ENCODE data around the gene TMC7. TPM values are rescaled to one million over a fixed set of nuclear protein-coding genes. Genes with fewer than 3 reads are reported as not detected.

TMC7 gene
- total and polyA plus RNA-seq, 2 of the 13 experiments (the other 11 are each of a cell fraction or from before 2014, with no cell fraction given), result 1.2 to 5.1 TPM

DNA sequence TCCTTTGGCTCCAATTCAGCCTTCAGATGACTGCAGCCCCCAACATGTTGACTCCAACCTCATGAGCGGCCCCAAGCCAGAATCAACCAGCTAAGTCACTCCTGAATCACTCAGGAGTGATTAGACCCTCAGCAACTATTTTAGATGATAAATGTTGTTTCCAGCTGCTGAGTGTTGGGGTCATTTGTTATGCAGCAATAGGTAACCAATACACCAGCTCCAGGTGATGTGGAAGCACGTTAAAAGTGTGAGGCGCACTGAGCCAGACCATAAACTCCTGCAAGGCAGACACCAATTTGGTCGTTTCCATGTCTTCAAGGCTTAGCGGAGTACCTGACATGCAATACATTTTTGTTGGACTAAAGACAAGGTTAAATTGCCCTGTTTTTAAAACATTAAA lies 101.1 kb downstream of the TMC7 start:
- intact Hi-C loops (cut with micrococcal nuclease; ENCODE audit: unreplicated experiment), result no loop called here
- Histone ChIP-seq H3K4me2 (ENCODE audit: low read depth, low read length) (no peak overlapping the region), H3K9me3 (ENCODE audit: low read length) (no peaks in the 10 kb centered on the region), H3K4me3 (replicated peaks in 1 of 3; ENCODE audit: insufficient read depth in 1 of 3, low read depth in 2 of 3, low read length in 3 of 3) (no peak overlapping the region), H3K27ac (ENCODE audit: extremely low read length, insufficient read depth, low read length) (no peak overlapping the region), H3K9ac (ENCODE audit: insufficient read depth, low read depth, low read length) (no peak overlapping the region), H3K36me3 (replicated peaks in 1 of 2; ENCODE audit: control insufficient read depth in 1 of 2, insufficient read depth in 2 of 2, low read length in 2 of 2) (peaks cover 0 to 6% of the 10 kb centered on the region in 2 experiments; a peak in 1 of 5 replicates), H2AFZ (ENCODE audit: low read length) (no peak overlapping the region), H4K20me1 (ENCODE audit: insufficient read depth, low read length) (no peaks in the 10 kb centered on the region), H3K79me2 (ENCODE audit: insufficient read depth, low read length) (no peaks in the 10 kb centered on the region), H3K4me1 (ENCODE audit: insufficient read depth, low read length) (peaks cover 15% of the 10 kb centered on the region), H3K27me3 (ENCODE audit: control insufficient read depth in 1 of 2, insufficient read depth in 2 of 2, low read length in 2 of 2) (peaks cover 0 to 9% of the 10 kb centered on the region in 2 experiments; a peak in 2 of 5 replicates)
- DNase-seq (ENCODE audit: low spot score) (no peak), ATAC-seq (no peak), FAIRE-seq (no peak)
- CTCF ChIA-PET (ENCODE audit: low intra/inter-chr PET ratio, low total read pairs), result interaction anchor here (1.0 to 3.7 kb wide), 3 partner anchors 96 to 291 kb away, joined by 3 to 87 read pairs (median 65); partner anchors contain the start of gene TMC7
- POLR2A ChIA-PET, result interaction anchor here (1.3 to 1.6 kb wide), 2 partner anchors 9 to 33 kb away, joined by 3 to 6 read pairs; no protein-coding TSS in a partner anchor
- WGBS (ENCODE audit: low lambda C conversion rate), result 52% methylated on average over 5 of the region's 5 CpGs
- in situ Hi-C loops (cut with HindIII; ENCODE audit: extremely low pct_ligation_motif_present, low pct_unique_long_range_greater_than_20kb), result loop anchor here (5.0 kb wide), 3 partner anchors 92 to 417 kb away; no protein-coding TSS in a partner anchor
- no TSS peak for BruUV-seq (replicated peaks)
- TF ChIP-seq, protein P1, sequence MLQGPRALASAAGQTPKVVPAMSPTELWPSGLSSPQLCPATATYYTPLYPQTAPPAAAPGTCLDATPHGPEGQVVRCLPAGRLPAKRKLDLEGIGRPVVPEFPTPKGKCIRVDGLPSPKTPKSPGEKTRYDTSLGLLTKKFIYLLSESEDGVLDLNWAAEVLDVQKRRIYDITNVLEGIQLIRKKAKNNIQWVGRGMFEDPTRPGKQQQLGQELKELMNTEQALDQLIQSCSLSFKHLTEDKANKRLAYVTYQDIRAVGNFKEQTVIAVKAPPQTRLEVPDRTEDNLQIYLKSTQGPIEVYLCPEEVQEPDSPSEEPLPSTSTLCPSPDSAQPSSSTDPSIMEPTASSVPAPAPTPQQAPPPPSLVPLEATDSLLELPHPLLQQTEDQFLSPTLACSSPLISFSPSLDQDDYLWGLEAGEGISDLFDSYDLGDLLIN (CRISPR knock-in tag; IDR thresholded peaks at IDR 0.05; ENCODE audit: borderline replicate concordance), result no peak
- no peak for TF ChIP-seq BORCS8-MEF2B (CRISPR knock-in tag; IDR thresholded peaks at IDR 0.05)
- TF ChIP-seq, protein P2, sequence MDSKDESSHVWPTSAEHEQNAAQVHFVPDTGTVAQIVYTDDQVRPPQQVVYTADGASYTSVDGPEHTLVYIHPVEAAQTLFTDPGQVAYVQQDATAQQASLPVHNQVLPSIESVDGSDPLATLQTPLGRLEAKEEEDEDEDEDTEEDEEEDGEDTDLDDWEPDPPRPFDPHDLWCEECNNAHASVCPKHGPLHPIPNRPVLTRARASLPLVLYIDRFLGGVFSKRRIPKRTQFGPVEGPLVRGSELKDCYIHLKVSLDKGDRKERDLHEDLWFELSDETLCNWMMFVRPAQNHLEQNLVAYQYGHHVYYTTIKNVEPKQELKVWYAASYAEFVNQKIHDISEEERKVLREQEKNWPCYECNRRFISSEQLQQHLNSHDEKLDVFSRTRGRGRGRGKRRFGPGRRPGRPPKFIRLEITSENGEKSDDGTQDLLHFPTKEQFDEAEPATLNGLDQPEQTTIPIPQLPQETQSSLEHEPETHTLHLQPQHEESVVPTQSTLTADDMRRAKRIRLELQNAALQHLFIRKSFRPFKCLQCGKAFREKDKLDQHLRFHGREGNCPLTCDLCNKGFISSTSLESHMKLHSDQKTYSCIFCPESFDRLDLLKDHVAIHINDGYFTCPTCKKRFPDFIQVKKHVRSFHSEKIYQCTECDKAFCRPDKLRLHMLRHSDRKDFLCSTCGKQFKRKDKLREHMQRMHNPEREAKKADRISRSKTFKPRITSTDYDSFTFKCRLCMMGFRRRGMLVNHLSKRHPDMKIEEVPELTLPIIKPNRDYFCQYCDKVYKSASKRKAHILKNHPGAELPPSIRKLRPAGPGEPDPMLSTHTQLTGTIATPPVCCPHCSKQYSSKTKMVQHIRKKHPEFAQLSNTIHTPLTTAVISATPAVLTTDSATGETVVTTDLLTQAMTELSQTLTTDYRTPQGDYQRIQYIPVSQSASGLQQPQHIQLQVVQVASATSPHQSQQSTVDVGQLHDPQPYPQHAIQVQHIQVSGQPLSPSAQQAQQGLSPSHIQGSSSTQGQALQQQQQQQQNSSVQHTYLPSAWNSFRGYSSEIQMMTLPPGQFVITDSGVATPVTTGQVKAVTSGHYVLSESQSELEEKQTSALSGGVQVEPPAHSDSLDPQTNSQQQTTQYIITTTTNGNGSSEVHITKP (CRISPR knock-in tag; IDR thresholded peaks at IDR 0.05; ENCODE audit: low read depth), result no peak
- TF ChIP-seq KAT7 (CRISPR knock-in tag; IDR thresholded peaks at IDR 0.05; ENCODE audit: borderline replicate concordance), result no peak
- TF ChIP-seq, protein P3, sequence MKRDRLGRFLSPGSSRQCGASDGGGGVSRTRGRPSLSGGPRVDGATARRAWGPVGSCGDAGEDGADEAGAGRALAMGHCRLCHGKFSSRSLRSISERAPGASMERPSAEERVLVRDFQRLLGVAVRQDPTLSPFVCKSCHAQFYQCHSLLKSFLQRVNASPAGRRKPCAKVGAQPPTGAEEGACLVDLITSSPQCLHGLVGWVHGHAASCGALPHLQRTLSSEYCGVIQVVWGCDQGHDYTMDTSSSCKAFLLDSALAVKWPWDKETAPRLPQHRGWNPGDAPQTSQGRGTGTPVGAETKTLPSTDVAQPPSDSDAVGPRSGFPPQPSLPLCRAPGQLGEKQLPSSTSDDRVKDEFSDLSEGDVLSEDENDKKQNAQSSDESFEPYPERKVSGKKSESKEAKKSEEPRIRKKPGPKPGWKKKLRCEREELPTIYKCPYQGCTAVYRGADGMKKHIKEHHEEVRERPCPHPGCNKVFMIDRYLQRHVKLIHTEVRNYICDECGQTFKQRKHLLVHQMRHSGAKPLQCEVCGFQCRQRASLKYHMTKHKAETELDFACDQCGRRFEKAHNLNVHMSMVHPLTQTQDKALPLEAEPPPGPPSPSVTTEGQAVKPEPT (CRISPR knock-in tag; IDR thresholded peaks at IDR 0.05; ENCODE audit: low read depth), result no peak
- 0 out of 2 replicates have a peak, but pooled peaks have one; percentile 34 for TF ChIP-seq POLR2G (IDR thresholded peaks at IDR 0.05; ENCODE audit: low read depth, low read length)
- TF ChIP-seq ZNF562 (CRISPR knock-in tag; IDR thresholded peaks at IDR 0.05; ENCODE audit: borderline replicate concordance), result no peak
- no peak for TF ChIP-seq ZSCAN9 (CRISPR knock-in tag; IDR thresholded peaks at IDR 0.05; ENCODE audit: borderline replicate concordance)
- TF ChIP-seq, protein P4, sequence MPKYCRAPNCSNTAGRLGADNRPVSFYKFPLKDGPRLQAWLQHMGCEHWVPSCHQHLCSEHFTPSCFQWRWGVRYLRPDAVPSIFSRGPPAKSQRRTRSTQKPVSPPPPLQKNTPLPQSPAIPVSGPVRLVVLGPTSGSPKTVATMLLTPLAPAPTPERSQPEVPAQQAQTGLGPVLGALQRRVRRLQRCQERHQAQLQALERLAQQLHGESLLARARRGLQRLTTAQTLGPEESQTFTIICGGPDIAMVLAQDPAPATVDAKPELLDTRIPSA (CRISPR knock-in tag; IDR thresholded peaks at IDR 0.05; ENCODE audit: borderline replicate concordance), result no peak
- TF ChIP-seq ZNF790 (CRISPR knock-in tag; IDR thresholded peaks at IDR 0.05; ENCODE audit: borderline replicate concordance), result 0 out of 2 replicates have a peak, but pooled peaks have one; percentile 29
- TF ChIP-seq ZNF501 (CRISPR knock-in tag; IDR thresholded peaks at IDR 0.05), result no peak
- no peak for TF ChIP-seq ZNF317 (CRISPR knock-in tag; IDR thresholded peaks at IDR 0.05)
- TF ChIP-seq RBAK (CRISPR knock-in tag; IDR thresholded peaks at IDR 0.05), result peak; percentile 92
- TF ChIP-seq, protein P5, sequence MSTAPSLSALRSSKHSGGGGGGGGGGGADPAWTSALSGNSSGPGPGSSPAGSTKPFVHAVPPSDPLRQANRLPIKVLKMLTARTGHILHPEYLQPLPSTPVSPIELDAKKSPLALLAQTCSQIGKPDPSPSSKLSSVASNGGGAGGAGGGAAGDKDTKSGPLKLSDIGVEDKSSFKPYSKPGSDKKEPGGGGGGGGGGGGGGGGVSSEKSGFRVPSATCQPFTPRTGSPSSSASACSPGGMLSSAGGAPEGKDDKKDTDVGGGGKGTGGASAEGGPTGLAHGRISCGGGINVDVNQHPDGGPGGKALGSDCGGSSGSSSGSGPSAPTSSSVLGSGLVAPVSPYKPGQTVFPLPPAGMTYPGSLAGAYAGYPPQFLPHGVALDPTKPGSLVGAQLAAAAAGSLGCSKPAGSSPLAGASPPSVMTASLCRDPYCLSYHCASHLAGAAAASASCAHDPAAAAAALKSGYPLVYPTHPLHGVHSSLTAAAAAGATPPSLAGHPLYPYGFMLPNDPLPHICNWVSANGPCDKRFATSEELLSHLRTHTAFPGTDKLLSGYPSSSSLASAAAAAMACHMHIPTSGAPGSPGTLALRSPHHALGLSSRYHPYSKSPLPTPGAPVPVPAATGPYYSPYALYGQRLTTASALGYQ (CRISPR knock-in tag; IDR thresholded peaks at IDR 0.05), result no peak
